A549 (cell line): ENCODE results near the gene CD274.

ENCODE experiments used
- CEBPB ChIP-seq, 2 experiments: fragments of >200 bp in 1 of 2; sonication (Bioruptor Twin) in 1 of 2; formaldehyde crosslinking in 1 of 2; IDR thresholded peaks; 2 replicates each; pipeline ENCODE4 v1.6.1; 2012 to 2016
- CTCF ChIP-seq: fragments of >200 bp; sonication (Bioruptor Twin); formaldehyde crosslinking; IDR thresholded peaks from 3 replicates; pipeline ENCODE4 v1.5.1; 2016
- EHMT2 ChIP-seq: fragments of 200-600 bp; sonication (generic); IDR thresholded peaks from 2 replicates; pipeline ENCODE4 v1.6.1; 2016; ENCODE audit warnings: antibody characterized with exemption, low read depth, mild to moderate bottlenecking, moderate library complexity
- FOSB ChIP-seq: fragments of 250-450 bp; sonication (Bioruptor Pico); IDR thresholded peaks from 2 replicates; pipeline ENCODE4 v1.5.0; 2020; ENCODE audit warnings: mild to moderate bottlenecking, moderate library complexity
- JUN ChIP-seq, 2 experiments: fragments of >200 bp; sonication (Bioruptor Twin); formaldehyde crosslinking; IDR thresholded peaks; 2 replicates in 1 of 2; 3 replicates in 1 of 2; pipeline ENCODE4 v1.6.1; 2016 to 2017
- MAX ChIP-seq: IDR thresholded peaks from 2 replicates; pipeline ENCODE4 v1.6.1; 2012
- NFE2L2 ChIP-seq: fragments of 150-350 bp; conservative IDR thresholded peaks from 2 replicates; pipeline ENCODE4 v1.6.1; 2014; ENCODE audit warnings: low read length
- RFX5 ChIP-seq: fragments of 450-650 bp; IDR thresholded peaks from 2 replicates; pipeline ENCODE4 v1.7.1; 2014; ENCODE audit warnings: antibody characterized with exemption, mild to moderate bottlenecking, moderate library complexity
- RNF2 ChIP-seq: fragments of 200-600 bp; sonication (generic); IDR thresholded peaks from 2 replicates; pipeline ENCODE4 v1.6.1; 2016; ENCODE audit warnings: low read depth, mild to moderate bottlenecking, antibody characterized with exemption, moderate library complexity, borderline replicate concordance

- no peak for TF ChIP-seq JUN (IDR thresholded peaks at IDR 0.05)
- no peak for TF ChIP-seq CTCF
- TF ChIP-seq FOSB (CRISPR knock-in tag): no peak
- no peak for TF ChIP-seq RFX5
- no peak for TF ChIP-seq CEBPB (IDR thresholded peaks at IDR 0.05)
- TF ChIP-seq NFE2L2: no peak
- TF ChIP-seq EHMT2: no peak
- no peak for TF ChIP-seq MAX
- TF ChIP-seq RNF2: no peak
Measured at GRCh38 chr9:5449521-5450358, 602 bp upstream of the CD274 start.
